ENCODE data around the gene MRFAP1. TPM values are rescaled to one million over a fixed set of nuclear protein-coding genes. Genes with fewer than 3 reads are reported as not detected.
"Not testable (repeated sequence)": the region's sequence is repeated elsewhere in the genome, so short reads cannot be mapped to it uniquely, and the experiment has no call there.

MRFAP1 gene
- total and polyA plus RNA-seq, 8 donors = 70.2 to 178 (median 108) TPM

- WGBS, 2 donors = 52 to 70% methylated on average over 6 of the region's 6 CpGs
- Histone ChIP-seq H3K27ac (no peak overlapping the region), H3K9me3 (no peaks in the 10 kb centered on the region), H3K4me1 (peaks cover 0 to 3% (median 3%) of the 10 kb centered on the region in 3 donors), H3K4me3 (no peak overlapping the region), H3K36me3 (peaks cover 0 to 2% (median 0%) of the 10 kb centered on the region in 3 donors), H3K27me3 (no peaks in the 10 kb centered on the region)
- TF ChIP-seq CTCF (IDR thresholded peaks at IDR 0.05) = no peak
- intact Hi-C loops (cut with DNase I) = no loop called here
- ATAC-seq (no peak), DNase-seq (no peak), FAIRE-seq (no peak)
These were observed 7.2 kb downstream of the MRFAP1 start for GRCh38 chr4:6647582-6648230.

GRCh38 chr4:6649216-6649615, 8.7 kb downstream of the MRFAP1 start:
- ATAC-seq = no peak
- H3K27ac ChIP-seq = no peak overlapping the region
- intact Hi-C loops (cut with DNase I) = no loop called here
- no peak overlapping the region for H3K4me3 ChIP-seq
- no peaks in the 10 kb centered on the region for H3K4me1 ChIP-seq
- no peak for DNase-seq
- no peaks in the 10 kb centered on the region for H3K36me3 ChIP-seq
- H3K27me3 ChIP-seq = no peaks in the 10 kb centered on the region
- H3K9me3 ChIP-seq = no peaks in the 10 kb centered on the region
- 87 to 92% methylated on average over 8 of the region's 8 CpGs for WGBS, 2 donors
- no peak for FAIRE-seq
- TF ChIP-seq CTCF (IDR thresholded peaks at IDR 0.05) = no peak

GRCh38 chr4:6654211-6654610, 13.7 kb downstream of the MRFAP1 start:
- DNase-seq; H3K27ac ChIP-seq; H3K9me3 ChIP-seq; FAIRE-seq; H3K27me3 ChIP-seq; ATAC-seq; intact Hi-C loops (cut with DNase I); H3K36me3 ChIP-seq; H3K4me1 ChIP-seq; H3K4me3 ChIP-seq: not testable (repeated sequence)
- 51 to 80% methylated on average over 2 to 3 of the region's 3 CpGs for WGBS, 2 donors

- H3K27ac ChIP-seq; H3K4me1 ChIP-seq; H3K27me3 ChIP-seq; DNase-seq; ATAC-seq; H3K9me3 ChIP-seq; intact Hi-C loops (cut with DNase I); H3K4me3 ChIP-seq; H3K36me3 ChIP-seq; FAIRE-seq: not testable (repeated sequence)
- 80 to 81% methylated on average over 2 of the region's 2 CpGs for WGBS, 2 donors
These were observed 14.8 kb downstream of the MRFAP1 start for GRCh38 chr4:6655291-6655690.

- FAIRE-seq (no peak), ATAC-seq (no peak), DNase-seq (no peak)
- Histone ChIP-seq H3K4me3 (no peak overlapping the region), H3K27me3 (no peaks in the 10 kb centered on the region), H3K36me3 (no peaks in the 10 kb centered on the region), H3K9me3 (no peaks in the 10 kb centered on the region), H3K4me1 (no peaks in the 10 kb centered on the region), H3K27ac (no peak overlapping the region)
- TF ChIP-seq CTCF (IDR thresholded peaks at IDR 0.05) = no peak
- WGBS, 2 donors = 83 to 87% methylated on average over 5 of the region's 5 CpGs
- intact Hi-C loops (cut with DNase I) = no loop called here
These were observed 15.4 kb downstream of the MRFAP1 start for GRCh38 chr4:6655924-6656323.

All from pancreas (tissue), 10 donors.